GDM1 (cell line): ENCODE data around the gene MAIP1.

ENCODE experiments used
- DNase-seq: peaks from one replicate; lab custom pipeline; 2025; lab: John Stamatoyannopoulos, UW

Gene MAIP1

GRCh38 chr2:199950396-199950795 is 5.0 kb upstream of the MAIP1 start:
- no peak for DNase-seq

- DNase-seq, result no peak
Measured at GRCh38 chr2:199951023-199951422, 4.4 kb upstream of the MAIP1 start.

- DNase-seq, result peak; percentile 50
Measured at GRCh38 chr2:199955007-199955338, 409 bp upstream of the MAIP1 start.

- DNase-seq, result no peak
Measured at GRCh38 chr2:199956062-199956380, 639 bp downstream of the MAIP1 start.

GRCh38 chr2:199958014-199958413 is 2.6 kb downstream of the MAIP1 start:
- DNase-seq, result no peak

GRCh38 chr2:199962203-199962602 is 6.8 kb downstream of the MAIP1 start:
- no peak for DNase-seq

- DNase-seq, result no peak
Measured at GRCh38 chr2:199966405-199966804, 11.0 kb downstream of the MAIP1 start.

GRCh38 chr2:199966976-199967375 is 11.6 kb downstream of the MAIP1 start:
- no peak for DNase-seq

- no peak for DNase-seq
Measured at GRCh38 chr2:199968126-199968525, 12.7 kb downstream of the MAIP1 start.

- DNase-seq, result no peak
Measured at GRCh38 chr2:199972088-199972626, 16.8 kb downstream of the MAIP1 start.

- DNase-seq, result no peak
Measured at GRCh38 chr2:199973703-199974102, 18.3 kb downstream of the MAIP1 start.

- no peak for DNase-seq
Measured at GRCh38 chr2:199975273-199975895, 20.0 kb downstream of the MAIP1 start.

GRCh38 chr2:199977984-199978415 is 22.6 kb downstream of the MAIP1 start:
- DNase-seq, result no peak

GRCh38 chr2:199979398-199979797 is 24.0 kb downstream of the MAIP1 start:
- DNase-seq, result no peak

GRCh38 chr2:199979832-199980628 is 24.6 kb downstream of the MAIP1 start:
- DNase-seq, result peak; percentile 22

- no peak for DNase-seq
Measured at GRCh38 chr2:199982126-199982843, 26.9 kb downstream of the MAIP1 start.

- DNase-seq, result no peak
Measured at GRCh38 chr2:199983534-199983933, 28.2 kb downstream of the MAIP1 start.

GRCh38 chr2:199984159-199984558 is 28.8 kb downstream of the MAIP1 start:
- DNase-seq, result no peak

- DNase-seq, result no peak
Measured at GRCh38 chr2:199984755-199985154, 29.4 kb downstream of the MAIP1 start.

- DNase-seq, result peak; percentile 53
Measured at GRCh38 chr2:199985625-199986207, 30.3 kb downstream of the MAIP1 start.

- DNase-seq, result no peak
Measured at GRCh38 chr2:199987586-199987985, 32.2 kb downstream of the MAIP1 start.

GRCh38 chr2:199988151-199988550 is 32.8 kb downstream of the MAIP1 start:
- no peak for DNase-seq

GRCh38 chr2:199989822-199990221 is 34.4 kb downstream of the MAIP1 start:
- no peak for DNase-seq
